Measurements from ENCODE around the gene OR2A14.
A peak's percentile ranks its signal among the peaks of the same experiment; 100 is the strongest.
"Not testable (repeated sequence)": the region's sequence is repeated elsewhere in the genome, so short reads cannot be mapped to it uniquely, and the experiment has no call there.

Gene OR2A14

GRCh38 chr7:144164784-144165183 is 41.8 kb downstream of the OR2A14 start:
- no peak overlapping the region for H3K14ac ChIP-seq (ENCODE audit: low read length)
- H3K27me3 ChIP-seq (ENCODE audit: insufficient read depth, low read length): no peaks in the 10 kb centered on the region
- H3K9me3 ChIP-seq (ENCODE audit: insufficient read depth, low read depth, low read length): no peaks in the 10 kb centered on the region
- WGBS (ENCODE audit: extremely low coverage, insufficient coverage, insufficient read length): no CpG with 5 or more reads among the region's 2 CpGs
- no peak for DNase-seq
- H3K79me1 ChIP-seq (ENCODE audit: low read length): no peaks in the 10 kb centered on the region
- no peak overlapping the region for H3K4me3 ChIP-seq (ENCODE audit: low read depth, low read length)
- no peaks in the 10 kb centered on the region for H3K79me2 ChIP-seq (ENCODE audit: control insufficient read depth, insufficient read depth, low read length, poor library complexity)
- no peak overlapping the region for H3K4me2 ChIP-seq (ENCODE audit: low read length)
- no peak overlapping the region for H2BK5ac ChIP-seq (ENCODE audit: low read depth, low read length, poor library complexity)
- no peak overlapping the region for H4K91ac ChIP-seq (ENCODE audit: low read depth, low read length)
- no peak overlapping the region for H3K23ac ChIP-seq (ENCODE audit: low read length)
- H3K27ac ChIP-seq (ENCODE audit: low read depth, low read length): no peak overlapping the region
- no peak overlapping the region for H2AK5ac ChIP-seq (ENCODE audit: low read length)
- no peak overlapping the region for H3K9ac ChIP-seq (ENCODE audit: low read length)
- H3K4ac ChIP-seq (ENCODE audit: low read depth, low read length): no peak overlapping the region
- H3K18ac ChIP-seq (ENCODE audit: low read length): no peak overlapping the region
- H3K4me1 ChIP-seq (ENCODE audit: control insufficient read depth in 1 of 2, insufficient read depth in 2 of 2, low read length in 2 of 2): no peaks in the 10 kb centered on the region
- no peak overlapping the region for H2BK12ac ChIP-seq (ENCODE audit: low read length)
- H2BK120ac ChIP-seq (ENCODE audit: insufficient read depth, low read length, poor library complexity): no peak overlapping the region
- H3K36me3 ChIP-seq (ENCODE audit: control insufficient read depth in 1 of 2, insufficient read depth in 2 of 2, low read length in 2 of 2): no peaks in the 10 kb centered on the region
- H4K8ac ChIP-seq (ENCODE audit: low read depth, low read length): no peak overlapping the region
- H4K12ac ChIP-seq (ENCODE audit: low read depth, low read length): no peak overlapping the region
- no peak overlapping the region for H2AFZ ChIP-seq (ENCODE audit: insufficient read depth, low read length, poor library complexity)

DNA sequence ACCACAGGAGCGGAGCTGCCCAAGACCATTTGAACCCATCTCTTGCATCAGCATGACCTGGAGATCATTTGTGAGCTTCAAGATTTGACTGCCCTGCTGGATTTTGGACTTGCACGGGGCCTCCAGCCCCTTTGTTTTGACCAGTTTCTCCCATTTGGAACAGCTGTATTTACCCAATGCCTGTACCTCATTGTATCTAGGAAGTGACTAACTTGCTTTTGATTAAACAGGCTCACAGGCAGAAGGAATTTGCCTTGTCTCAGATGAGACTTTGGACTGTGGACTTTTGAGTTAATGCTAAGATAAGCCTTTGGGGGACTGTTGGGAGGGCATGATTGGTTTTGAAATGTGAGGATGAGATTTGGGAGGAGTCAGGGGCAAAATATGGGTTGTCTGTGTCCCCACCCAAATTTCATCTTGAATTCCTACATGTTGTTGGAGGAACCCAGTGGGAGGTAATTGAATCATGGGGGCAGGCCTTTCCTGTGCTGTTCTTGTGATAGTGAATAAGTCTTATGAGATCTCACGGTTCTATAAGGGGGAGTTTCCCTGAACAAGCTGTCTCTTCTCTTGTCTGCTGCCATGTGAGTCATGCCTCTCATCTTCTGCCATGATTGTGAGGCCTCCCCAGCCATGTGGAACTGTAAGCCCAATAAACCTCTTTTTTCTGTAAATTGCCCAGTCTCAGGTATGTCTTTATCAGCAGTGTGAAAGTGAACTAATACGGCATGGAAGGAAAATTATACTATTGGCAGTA is 48.8 kb downstream of the OR2A14 start:
- not testable (repeated sequence) for H3K9ac ChIP-seq (ENCODE audit: low read length); H4K91ac ChIP-seq (ENCODE audit: low read depth, low read length); H4K8ac ChIP-seq (ENCODE audit: low read depth, low read length); H3K79me1 ChIP-seq (ENCODE audit: low read length); H2BK5ac ChIP-seq (ENCODE audit: low read depth, low read length, poor library complexity); H3K4me2 ChIP-seq (ENCODE audit: low read length); H2AK5ac ChIP-seq (ENCODE audit: low read length); H3K4ac ChIP-seq (ENCODE audit: low read depth, low read length); H3K79me2 ChIP-seq (ENCODE audit: control insufficient read depth, insufficient read depth, low read length, poor library complexity); H3K9me3 ChIP-seq (ENCODE audit: insufficient read depth, low read depth, low read length); H3K27ac ChIP-seq (ENCODE audit: low read depth, low read length); H2AFZ ChIP-seq (ENCODE audit: insufficient read depth, low read length, poor library complexity); H2BK120ac ChIP-seq (ENCODE audit: insufficient read depth, low read length, poor library complexity); H2BK12ac ChIP-seq (ENCODE audit: low read length); H3K36me3 ChIP-seq (ENCODE audit: control insufficient read depth in 1 of 2, insufficient read depth in 2 of 2, low read length in 2 of 2); DNase-seq; H3K4me1 ChIP-seq (ENCODE audit: control insufficient read depth in 1 of 2, insufficient read depth in 2 of 2, low read length in 2 of 2); H3K4me3 ChIP-seq (ENCODE audit: low read depth, low read length); H3K27me3 ChIP-seq (ENCODE audit: insufficient read depth, low read length); H3K14ac ChIP-seq (ENCODE audit: low read length); H4K12ac ChIP-seq (ENCODE audit: low read depth, low read length); H3K18ac ChIP-seq (ENCODE audit: low read length); H3K23ac ChIP-seq (ENCODE audit: low read length)
- WGBS (ENCODE audit: extremely low coverage, insufficient coverage, insufficient read length): no CpG with 5 or more reads among the region's 4 CpGs

- Histone ChIP-seq H3K14ac (ENCODE audit: low read length) (no peak overlapping the region), H4K12ac (ENCODE audit: low read depth, low read length) (no peak overlapping the region), H3K23ac (ENCODE audit: low read length) (no peak overlapping the region)
Measured at GRCh38 chr7:144174613-144175012, 51.6 kb downstream of the OR2A14 start.

GRCh38 chr7:144178380-144179164 is 55.6 kb downstream of the OR2A14 start:
- not testable (repeated sequence) for H3K79me2 ChIP-seq (ENCODE audit: control insufficient read depth, insufficient read depth, low read length, poor library complexity); H2BK5ac ChIP-seq (ENCODE audit: low read depth, low read length, poor library complexity); H3K27me3 ChIP-seq (ENCODE audit: insufficient read depth, low read length); H2BK12ac ChIP-seq (ENCODE audit: low read length); H4K8ac ChIP-seq (ENCODE audit: low read depth, low read length); H3K27ac ChIP-seq (ENCODE audit: low read depth, low read length); H3K23ac ChIP-seq (ENCODE audit: low read length); H3K9ac ChIP-seq (ENCODE audit: low read length); H3K4me2 ChIP-seq (ENCODE audit: low read length); H2BK120ac ChIP-seq (ENCODE audit: insufficient read depth, low read length, poor library complexity); H2AFZ ChIP-seq (ENCODE audit: insufficient read depth, low read length, poor library complexity); H3K36me3 ChIP-seq (ENCODE audit: control insufficient read depth in 1 of 2, insufficient read depth in 2 of 2, low read length in 2 of 2); H4K91ac ChIP-seq (ENCODE audit: low read depth, low read length); H3K79me1 ChIP-seq (ENCODE audit: low read length); H2AK5ac ChIP-seq (ENCODE audit: low read length); H4K12ac ChIP-seq (ENCODE audit: low read depth, low read length); H3K9me3 ChIP-seq (ENCODE audit: insufficient read depth, low read depth, low read length); H3K4ac ChIP-seq (ENCODE audit: low read depth, low read length); H3K18ac ChIP-seq (ENCODE audit: low read length); H3K4me1 ChIP-seq (ENCODE audit: control insufficient read depth in 1 of 2, insufficient read depth in 2 of 2, low read length in 2 of 2); H3K14ac ChIP-seq (ENCODE audit: low read length); H3K4me3 ChIP-seq (ENCODE audit: low read depth, low read length)
- DNase-seq: peak in 1 of 2 donors; percentile 55
- no CpG with 5 or more reads among the region's 10 CpGs for WGBS (ENCODE audit: extremely low coverage, insufficient coverage, insufficient read length)

More at GRCh38 chr7:144174613-144175012, 51.6 kb downstream of the OR2A14 start:
- Histone ChIP-seq H3K36me3 (ENCODE audit: control insufficient read depth in 1 of 2, insufficient read depth in 2 of 2, low read length in 2 of 2) (no peaks in the 10 kb centered on the region), H3K4ac (ENCODE audit: low read depth, low read length) (no peak overlapping the region), H3K27me3 (ENCODE audit: insufficient read depth, low read length) (no peaks in the 10 kb centered on the region), H3K4me3 (ENCODE audit: low read depth, low read length) (no peak overlapping the region), H3K79me2 (ENCODE audit: control insufficient read depth, insufficient read depth, low read length, poor library complexity) (no peaks in the 10 kb centered on the region), H4K8ac (ENCODE audit: low read depth, low read length) (no peak overlapping the region), H3K4me1 (ENCODE audit: control insufficient read depth in 1 of 2, insufficient read depth in 2 of 2, low read length in 2 of 2) (no peaks in the 10 kb centered on the region), H3K9me3 (ENCODE audit: insufficient read depth, low read depth, low read length) (peaks cover 2% of the 10 kb centered on the region), H3K4me2 (ENCODE audit: low read length) (no peak overlapping the region), H3K27ac (ENCODE audit: low read depth, low read length) (no peak overlapping the region), H3K18ac (ENCODE audit: low read length) (no peak overlapping the region), H3K79me1 (ENCODE audit: low read length) (no peaks in the 10 kb centered on the region), H2BK12ac (ENCODE audit: low read length) (no peak overlapping the region), H4K91ac (ENCODE audit: low read depth, low read length) (no peak overlapping the region), H2AK5ac (ENCODE audit: low read length) (no peak overlapping the region), H3K9ac (ENCODE audit: low read length) (no peak overlapping the region), H2AFZ (ENCODE audit: insufficient read depth, low read length, poor library complexity) (no peak overlapping the region), H2BK5ac (ENCODE audit: low read depth, low read length, poor library complexity) (no peak overlapping the region), H2BK120ac (ENCODE audit: insufficient read depth, low read length, poor library complexity) (no peak overlapping the region)
- WGBS (ENCODE audit: extremely low coverage, insufficient coverage, insufficient read length): no CpG with 5 or more reads among the region's 5 CpGs
- DNase-seq: no peak

Measured in trophoblast cell (in vitro differentiated cells and primary cell).